GM10248 (cell line): ENCODE results near the gene TPRN.

Source experiments
- CTCF ChIA-PET: fragments of 300-600 bp; sonication (Branson Sonifier 250); formaldehyde crosslinking; extraction: SDS; loops from one replicate; lab custom pipeline; 2021; ENCODE audit warnings: antibody characterized with exemption; lab: Yijun Ruan, JAX
- POLR2A ChIA-PET: fragments of 350-650 bp; sonication (Branson Sonifier 250); formaldehyde crosslinking; extraction: SDS; loops from one replicate; lab custom pipeline; 2020; ENCODE audit warnings: antibody characterized with exemption; lab: Yijun Ruan, JAX
- DNase-seq: peaks from one replicate; pipeline ENCODE4 v3.0.0; 2012; ENCODE audit errors: extremely low spot score
- CTCF ChIP-seq: IDR thresholded peaks from 2 replicates; pipeline ENCODE4 v1.5.1; 2012; ENCODE audit warnings: mild to moderate bottlenecking, low read depth; ENCODE audit errors: extremely low read depth, missing control alignments, control extremely low read depth

Gene TPRN

GRCh38 chr9:137163365-137163715, 37.2 kb downstream of the TPRN start:
- CTCF ChIA-PET: interaction anchor here (1.1 kb wide), 1 partner anchor 25 kb away, joined by 4 read pairs; the partner anchor contains the start of genes ANAPC2 and SSNA1
- no peak for TF ChIP-seq CTCF
- POLR2A ChIA-PET: no interaction called here
- no peak for DNase-seq

- POLR2A ChIA-PET: no interaction called here
- DNase-seq: no peak
- TF ChIP-seq CTCF: no peak
- CTCF ChIA-PET: interaction anchor here (1.1 kb wide), 1 partner anchor 26 kb away, joined by 4 read pairs; the partner anchor contains the start of genes ANAPC2 and SSNA1
Observed at GRCh38 chr9:137162505-137163364, 37.8 kb downstream of the TPRN start.

DNA sequence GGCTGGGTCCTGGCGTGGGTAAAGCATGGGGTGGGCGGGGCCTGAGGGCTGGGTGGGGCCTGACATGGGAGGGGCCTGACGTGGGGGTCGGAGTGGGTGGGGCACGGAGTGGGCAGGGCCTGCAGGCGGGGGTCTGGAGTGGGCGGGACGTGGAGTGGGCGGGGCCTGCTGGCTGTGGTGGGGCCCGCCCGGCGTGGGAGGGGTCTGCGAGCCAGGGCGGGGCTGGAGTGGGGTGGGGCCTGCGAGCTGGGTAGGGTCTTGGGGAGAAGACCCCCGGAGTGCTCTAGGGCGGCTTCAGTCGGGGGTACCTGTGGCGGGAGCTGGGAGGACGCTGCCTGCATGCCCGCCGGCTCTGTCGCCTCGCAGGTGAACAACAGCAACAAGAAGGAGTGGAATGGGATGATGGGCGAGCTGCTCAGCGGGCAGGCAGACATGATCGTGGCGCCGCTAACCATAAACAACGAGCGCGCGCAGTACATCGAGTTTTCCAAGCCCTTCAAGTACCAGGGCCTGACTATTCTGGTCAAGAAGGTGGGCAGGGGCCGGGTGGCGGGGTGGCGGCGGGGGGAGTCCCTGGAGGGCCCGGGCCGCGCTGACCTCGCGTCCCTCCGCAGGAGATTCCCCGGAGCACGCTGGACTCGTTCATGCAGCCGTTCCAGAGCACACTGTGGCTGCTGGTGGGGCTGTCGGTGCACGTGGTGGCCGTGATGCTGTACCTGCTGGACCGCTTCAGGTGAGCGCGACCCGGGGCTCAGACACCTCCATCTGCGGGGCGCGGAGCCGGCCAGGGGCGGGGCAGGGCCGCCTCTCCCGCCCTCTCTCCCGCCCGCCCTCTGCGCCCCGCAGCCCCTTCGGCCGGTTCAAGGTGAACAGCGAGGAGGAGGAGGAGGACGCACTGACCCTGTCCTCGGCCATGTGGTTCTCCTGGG, 38.7 kb downstream of the TPRN start:
- TF ChIP-seq CTCF: no peak
- CTCF ChIA-PET: no interaction called here
- no peak for DNase-seq
- POLR2A ChIA-PET: no interaction called here

- no peak for TF ChIP-seq CTCF
- no peak for DNase-seq
- ChIA-PET CTCF (interaction anchor here (1.6 kb wide), 1 partner anchor 76 kb away, joined by 4 read pairs; no protein-coding TSS in a partner anchor), POLR2A (no interaction called here)
Observed at GRCh38 chr9:137160716-137161557, 39.6 kb downstream of the TPRN start.

DNA sequence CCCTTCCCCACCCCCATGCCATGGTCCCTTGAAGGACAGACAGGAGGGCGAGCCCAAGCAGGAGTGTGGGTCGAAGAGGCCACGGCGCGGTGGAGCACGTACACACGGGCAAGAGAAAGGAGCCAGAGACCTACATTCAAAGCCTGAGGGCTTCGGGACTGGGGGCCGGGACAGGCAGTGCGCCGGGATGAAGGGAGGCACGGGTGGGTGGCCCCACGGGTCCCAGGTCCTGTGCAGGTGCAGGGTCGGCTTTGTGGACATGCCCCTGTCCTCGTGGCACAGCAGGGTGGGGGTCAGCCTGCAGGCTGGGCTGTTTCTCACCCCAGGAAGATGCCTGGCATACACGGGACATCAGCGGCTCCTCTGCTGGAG, 40.5 kb downstream of the TPRN start:
- no peak for DNase-seq
- no peak for TF ChIP-seq CTCF
- CTCF ChIA-PET: interaction anchor here (1.6 kb wide), 1 partner anchor 77 kb away, joined by 4 read pairs; no protein-coding TSS in a partner anchor
- POLR2A ChIA-PET: no interaction called here
